ENCODE measurements around the gene TREM1. TPM values are rescaled to one million over a fixed set of nuclear protein-coding genes. Genes with fewer than 3 reads are reported as not detected.

The TREM1 gene
- total and polyA plus RNA-seq, 12 donors = 0.37 to 3.8 (median 0.96) TPM; not detected in 3

DNA sequence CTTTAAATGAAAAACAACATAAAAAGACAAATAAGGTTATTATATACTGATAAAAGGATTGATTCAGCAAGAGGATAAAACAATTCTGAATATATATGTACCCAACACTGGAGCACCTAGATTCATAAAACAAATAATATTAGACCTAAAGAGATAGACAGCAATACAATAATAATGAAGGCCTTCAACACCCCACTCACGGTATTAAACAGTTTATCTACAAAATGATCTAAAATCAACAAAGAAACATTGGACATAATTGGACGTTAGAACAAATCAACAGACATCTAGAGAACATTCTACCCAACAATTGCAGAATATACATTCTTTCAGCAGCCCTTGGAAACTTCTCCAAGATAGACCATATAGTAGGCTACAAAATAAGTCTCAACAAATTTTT is 24.1 kb downstream of the TREM1 start:
- Histone ChIP-seq H3K4me3 (no peak overlapping the region), H3K9me3 (replicated peaks in 1 of 3) (peaks cover 0 to 8% (median 5%) of the 10 kb centered on the region in 3 donors), H3K36me3 (replicated peaks in 1 of 2) (no peaks in the 10 kb centered on the region), H3K4me1 (replicated peaks in 1 of 2) (no peaks in the 10 kb centered on the region), H3K27ac (no peak overlapping the region), H3K27me3 (no peaks in the 10 kb centered on the region)
- DNase-seq = no peak
- intact Hi-C loops (cut with DNase I) = no loop called here
- WGBS, 4 donors = 61 to 75% (median 68%) methylated on average over 2 of the region's 2 CpGs
- TF ChIP-seq POLR2A (IDR thresholded peaks at IDR 0.05) (no peak), CTCF (IDR thresholded peaks at IDR 0.05) (no peak)

DNA sequence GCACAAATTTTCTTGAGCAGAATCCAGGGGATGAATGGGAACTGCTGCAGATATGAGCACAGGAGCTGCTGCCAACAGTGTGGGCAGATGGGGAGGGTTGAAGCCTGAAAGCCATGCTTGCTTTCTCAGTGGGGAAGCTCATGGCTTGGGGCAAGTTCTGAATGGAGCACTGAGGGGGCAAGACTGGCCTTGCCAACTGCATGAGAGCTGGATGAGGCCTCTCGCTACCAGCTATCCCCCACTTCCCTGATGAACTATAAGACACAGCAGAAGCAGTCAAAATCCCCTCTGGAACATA is 28.3 kb downstream of the TREM1 start:
- Histone ChIP-seq H3K27ac (no peak overlapping the region), H3K36me3 (replicated peaks in 1 of 2) (no peaks in the 10 kb centered on the region), H3K4me1 (replicated peaks in 1 of 2) (peaks cover 0 to 9% of the 10 kb centered on the region in 2 donors), H3K9me3 (replicated peaks in 1 of 3) (peaks cover 0 to 6% (median 5%) of the 10 kb centered on the region in 3 donors), H3K4me3 (no peak overlapping the region), H3K27me3 (no peaks in the 10 kb centered on the region)
- intact Hi-C loops (cut with DNase I) = no loop called here
- no peak for DNase-seq
- 78 to 100% (median 92%) methylated on average over 1 of the region's 1 CpG for WGBS, 4 donors
- TF ChIP-seq CTCF (IDR thresholded peaks at IDR 0.05) (no peak), POLR2A (IDR thresholded peaks at IDR 0.05) (no peak)

- no peak for TF ChIP-seq POLR2A (IDR thresholded peaks at IDR 0.05)
- no peak for TF ChIP-seq CTCF (IDR thresholded peaks at IDR 0.05)
- WGBS, 4 donors = 20 to 28% (median 22%) methylated on average over 2 of the region's 2 CpGs
- Histone ChIP-seq H3K27me3 (no peaks in the 10 kb centered on the region), H3K4me1 (replicated peaks in 1 of 2) (peaks cover 0 to 9% of the 10 kb centered on the region in 2 donors), H3K4me3 (no peak overlapping the region), H3K36me3 (replicated peaks in 1 of 2) (no peaks in the 10 kb centered on the region), H3K27ac (no peak overlapping the region), H3K9me3 (replicated peaks in 1 of 3) (peaks cover 0 to 5% (median 5%) of the 10 kb centered on the region in 3 donors)
- DNase-seq = peak; percentile 51 to 80 (median 71)
- intact Hi-C loops (cut with DNase I) = no loop called here
These were observed 28.9 kb downstream of the TREM1 start for GRCh38 chr6:41257369-41258195.

DNA sequence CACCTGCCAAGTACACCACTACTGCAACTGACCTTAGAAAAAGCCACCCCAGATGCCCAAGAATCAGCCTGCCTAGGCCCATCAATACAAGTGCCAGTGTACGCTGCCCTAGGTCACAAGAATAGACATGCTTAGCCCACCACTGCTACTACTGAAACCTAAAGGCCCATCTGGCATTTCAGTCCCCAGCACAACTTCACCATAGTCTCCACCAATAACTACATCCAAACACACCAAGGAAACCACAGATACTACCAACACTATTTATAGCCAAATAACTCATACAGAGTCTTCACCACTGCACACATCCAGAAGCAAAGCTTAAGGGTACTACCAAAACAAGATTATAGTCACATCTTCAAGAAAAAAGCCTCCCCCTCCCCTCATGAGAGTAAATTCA is 30.1 kb downstream of the TREM1 start:
- no peak for TF ChIP-seq CTCF (IDR thresholded peaks at IDR 0.05)
- TF ChIP-seq POLR2A (IDR thresholded peaks at IDR 0.05) = no peak
- intact Hi-C loops (cut with DNase I) = no loop called here
- H3K4me1 ChIP-seq (replicated peaks in 1 of 2) = peaks cover 0 to 9% of the 10 kb centered on the region in 2 donors
- DNase-seq = no peak
- no peak overlapping the region for H3K27ac ChIP-seq
- H3K36me3 ChIP-seq (replicated peaks in 1 of 2) = no peaks in the 10 kb centered on the region
- H3K27me3 ChIP-seq = no peaks in the 10 kb centered on the region
- peaks cover 0 to 4% (median 0%) of the 10 kb centered on the region in 3 donors for H3K9me3 ChIP-seq (replicated peaks in 1 of 3)
- WGBS, 4 donors = 100% methylated on average over 1 of the region's 1 CpG; no CpG with 5 or more reads in 1 of the 4 donors
- H3K4me3 ChIP-seq = no peak overlapping the region
